ENCODE data around the gene MOB3A.
A peak's percentile ranks its signal among the peaks of the same experiment; 100 is the strongest.

The MOB3A gene

DNA sequence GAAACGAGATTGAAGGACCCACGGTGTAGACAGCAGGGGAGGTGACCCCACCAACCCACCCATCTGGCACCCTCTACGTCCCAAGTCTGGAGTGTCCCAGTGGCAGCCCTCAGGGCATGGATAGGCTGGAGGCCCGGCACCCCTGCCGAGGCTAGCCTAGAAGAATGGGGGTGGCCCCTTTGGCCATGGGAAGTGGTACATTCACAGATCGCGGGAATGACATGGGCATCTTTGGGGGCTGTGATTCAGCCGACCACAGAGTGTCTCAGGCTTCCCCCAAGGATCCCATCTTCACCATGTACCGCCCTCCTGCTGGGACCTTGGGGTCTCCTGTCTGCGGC, 33.8 kb downstream of the MOB3A start:
- TF ChIP-seq, protein P1, sequence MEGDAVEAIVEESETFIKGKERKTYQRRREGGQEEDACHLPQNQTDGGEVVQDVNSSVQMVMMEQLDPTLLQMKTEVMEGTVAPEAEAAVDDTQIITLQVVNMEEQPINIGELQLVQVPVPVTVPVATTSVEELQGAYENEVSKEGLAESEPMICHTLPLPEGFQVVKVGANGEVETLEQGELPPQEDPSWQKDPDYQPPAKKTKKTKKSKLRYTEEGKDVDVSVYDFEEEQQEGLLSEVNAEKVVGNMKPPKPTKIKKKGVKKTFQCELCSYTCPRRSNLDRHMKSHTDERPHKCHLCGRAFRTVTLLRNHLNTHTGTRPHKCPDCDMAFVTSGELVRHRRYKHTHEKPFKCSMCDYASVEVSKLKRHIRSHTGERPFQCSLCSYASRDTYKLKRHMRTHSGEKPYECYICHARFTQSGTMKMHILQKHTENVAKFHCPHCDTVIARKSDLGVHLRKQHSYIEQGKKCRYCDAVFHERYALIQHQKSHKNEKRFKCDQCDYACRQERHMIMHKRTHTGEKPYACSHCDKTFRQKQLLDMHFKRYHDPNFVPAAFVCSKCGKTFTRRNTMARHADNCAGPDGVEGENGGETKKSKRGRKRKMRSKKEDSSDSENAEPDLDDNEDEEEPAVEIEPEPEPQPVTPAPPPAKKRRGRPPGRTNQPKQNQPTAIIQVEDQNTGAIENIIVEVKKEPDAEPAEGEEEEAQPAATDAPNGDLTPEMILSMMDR (IDR thresholded peaks at IDR 0.05; ENCODE audit: insufficient read depth, low read depth, low read length, missing control alignments), result no peak
- H3K4me3 ChIP-seq (ENCODE audit: low read depth, low read length), result peak overlapping the region; percentile 65

DNA sequence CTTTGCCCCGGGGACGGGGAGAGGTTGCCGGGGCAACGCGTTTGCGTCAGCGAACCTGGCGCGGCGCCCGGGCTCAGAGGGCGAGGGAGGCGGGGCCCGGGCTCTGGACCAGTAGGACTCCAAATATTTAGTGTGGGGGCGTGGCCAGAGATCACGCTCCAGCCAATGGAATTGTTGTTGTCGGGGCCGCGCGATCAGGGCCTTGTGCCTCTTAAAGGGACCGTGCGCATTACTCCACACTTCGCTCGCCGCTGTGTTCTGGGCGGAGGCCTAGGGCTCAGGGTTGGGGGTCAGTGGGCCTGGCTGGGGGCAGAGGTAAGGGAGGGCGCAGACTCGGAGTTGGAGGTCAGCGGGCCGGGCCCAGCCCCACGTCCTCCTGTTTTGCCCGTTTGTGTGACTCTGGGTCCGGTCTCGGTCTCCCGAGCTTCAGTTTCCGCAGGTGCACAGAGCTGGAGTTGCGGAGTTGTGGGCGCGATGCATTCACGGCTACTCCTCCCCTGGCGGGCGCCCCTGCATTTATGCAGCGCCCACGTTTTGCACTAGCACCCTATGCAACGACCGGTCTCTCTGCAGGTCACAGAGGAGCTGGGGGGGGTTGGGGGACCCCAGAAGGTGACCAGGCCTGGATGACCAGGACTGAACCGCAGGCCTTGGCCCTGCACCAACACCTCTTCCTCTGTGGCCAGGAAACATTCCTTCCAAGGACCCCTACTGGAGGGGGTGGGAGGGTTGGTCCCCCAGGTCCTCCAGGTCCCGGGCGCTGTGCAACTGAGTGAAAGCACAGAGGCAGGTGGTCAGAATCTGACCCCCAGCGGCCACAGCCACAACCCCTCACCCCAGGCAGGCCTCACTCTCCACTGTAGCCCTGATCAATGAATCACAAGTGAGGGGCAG, 34.4 kb downstream of the MOB3A start:
- TF ChIP-seq, protein P1 (IDR thresholded peaks at IDR 0.05; ENCODE audit: insufficient read depth, low read depth, low read length, missing control alignments), result no peak
- H3K4me3 ChIP-seq (ENCODE audit: low read depth, low read length), result peak overlapping the region; percentile 81
- DNase-seq (ENCODE audit: low read depth), result peak; percentile 99

More for the DNA sequence above, 33.8 kb downstream of the MOB3A start:
- DNase-seq (ENCODE audit: low read depth), result no peak

DNA sequence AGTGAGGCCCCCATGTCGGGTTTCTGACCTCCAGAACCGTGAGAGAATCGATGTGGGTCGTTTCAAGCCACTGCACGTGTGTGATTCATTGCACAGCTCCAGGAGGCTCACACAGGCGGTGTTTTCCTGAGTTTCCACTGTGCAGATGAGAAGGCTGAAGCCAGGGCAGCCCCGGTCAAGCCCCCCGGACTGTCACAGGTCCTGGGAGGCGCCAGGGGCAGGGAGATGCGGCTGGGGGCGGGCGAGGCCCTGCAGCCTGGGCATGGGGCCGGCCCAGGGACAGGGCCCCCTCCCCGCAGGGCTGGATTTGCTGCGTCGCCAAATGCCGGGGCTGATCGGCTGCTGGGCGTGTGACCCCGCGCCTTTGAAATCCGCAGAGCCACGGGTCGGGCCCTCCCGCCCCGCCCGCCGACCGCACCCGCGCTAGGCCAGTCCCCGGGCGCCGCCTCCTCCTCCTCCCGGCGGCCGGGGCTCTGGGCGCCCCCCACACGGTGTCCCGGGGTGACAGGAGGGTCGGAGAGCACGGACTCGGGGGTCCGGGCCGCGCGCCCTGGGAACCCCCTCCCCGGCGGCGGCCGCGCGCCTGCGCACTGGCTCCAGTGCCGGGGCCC, 35.1 kb downstream of the MOB3A start:
- DNase-seq (ENCODE audit: low read depth), result peak; percentile 78
- TF ChIP-seq, protein P1 (IDR thresholded peaks at IDR 0.05; ENCODE audit: insufficient read depth, low read depth, low read length, missing control alignments), result no peak
- peak overlapping the region; percentile 81 for H3K4me3 ChIP-seq (ENCODE audit: low read depth, low read length)

DNA sequence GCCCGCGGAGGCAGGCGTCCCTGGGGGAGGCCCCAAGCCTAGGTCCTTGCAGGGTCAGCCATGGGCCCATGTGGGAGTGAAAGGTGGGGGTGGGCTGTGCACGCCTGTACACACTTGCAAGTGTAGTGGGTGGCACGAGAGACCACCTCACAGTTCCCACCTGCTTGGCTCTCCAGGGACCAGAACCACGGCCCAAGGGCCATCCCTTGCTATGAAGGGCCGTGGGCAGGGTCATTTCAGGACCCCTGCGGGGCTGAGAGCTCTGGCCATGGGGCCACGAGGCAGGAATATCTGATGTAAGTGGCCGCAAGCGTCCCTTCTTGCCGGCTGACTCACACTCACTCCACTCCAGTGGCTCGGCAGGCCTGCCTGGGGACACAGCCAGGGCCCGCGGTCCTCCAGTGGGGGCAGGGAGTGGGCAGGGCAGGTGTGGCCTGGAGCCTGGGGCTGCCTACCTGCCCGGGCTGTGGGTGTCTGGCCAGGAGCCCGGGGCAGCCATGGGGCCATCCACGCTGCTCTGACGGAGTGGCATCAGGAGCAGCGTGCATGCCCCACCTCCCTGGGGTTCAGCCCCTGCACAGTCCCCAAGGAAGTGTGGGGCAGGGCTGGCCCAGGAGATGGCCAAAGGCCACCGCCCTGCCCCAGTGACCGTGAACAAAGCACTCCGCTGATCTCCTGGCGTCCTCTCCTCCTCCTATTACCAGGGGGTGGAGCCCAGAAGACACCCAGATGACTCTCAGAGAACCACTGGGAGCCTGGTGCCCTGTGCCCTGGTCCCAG, 36.5 kb downstream of the MOB3A start:
- TF ChIP-seq, protein P1 (IDR thresholded peaks at IDR 0.05; ENCODE audit: insufficient read depth, low read depth, low read length, missing control alignments), result no peak
- DNase-seq (ENCODE audit: low read depth), result no peak
- peak overlapping the region; percentile 81 for H3K4me3 ChIP-seq (ENCODE audit: low read depth, low read length)

DNA sequence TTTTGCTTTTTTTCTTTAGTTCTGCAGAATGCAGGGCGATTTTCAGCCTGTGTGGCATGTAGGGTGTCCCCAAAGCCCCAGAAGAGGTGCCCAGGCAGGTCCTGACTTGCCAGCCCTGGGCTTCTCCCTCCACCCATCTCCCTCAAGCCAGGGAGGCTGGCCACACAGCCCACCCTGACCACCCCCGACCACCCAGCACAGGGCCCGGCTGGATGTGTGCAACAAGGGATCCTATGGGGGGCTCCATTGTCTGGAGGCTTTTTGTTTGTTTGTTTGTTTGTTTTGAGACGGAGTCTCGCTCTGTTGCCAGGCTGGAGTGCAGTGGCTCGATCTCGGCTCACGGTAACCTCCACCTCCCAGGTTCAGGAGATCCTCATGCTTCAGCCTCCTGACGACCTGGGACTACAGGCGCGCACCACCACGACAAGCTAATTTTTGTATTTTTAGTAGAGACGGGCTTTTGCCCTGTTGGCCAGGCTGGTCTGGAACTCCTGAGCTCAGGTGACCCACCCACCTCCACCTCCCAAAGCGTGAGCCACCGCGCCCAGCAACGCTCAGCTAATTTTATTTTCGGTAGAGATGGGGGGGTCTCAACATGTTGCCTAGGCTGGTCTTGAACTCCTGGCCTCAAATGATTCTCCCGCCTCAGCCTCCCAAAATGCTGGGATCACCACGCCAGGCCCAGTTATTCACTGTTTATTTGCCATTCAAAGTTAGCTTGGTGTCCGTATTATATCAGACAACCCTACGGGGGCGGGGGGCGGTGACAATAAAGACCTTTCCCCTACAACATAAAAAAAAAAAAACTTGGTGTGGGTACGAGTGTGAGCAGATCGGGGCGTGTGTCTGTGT, 37.3 kb downstream of the MOB3A start:
- no peak for DNase-seq (ENCODE audit: low read depth)
- H3K4me3 ChIP-seq (ENCODE audit: low read depth, low read length), result no peak overlapping the region
- TF ChIP-seq, protein P1 (IDR thresholded peaks at IDR 0.05; ENCODE audit: insufficient read depth, low read depth, low read length, missing control alignments), result no peak

Data from GM12865 (cell line).